HCT116 (cell line): ENCODE results near the gene ST6GAL2. TPM values are rescaled to one million over a fixed set of nuclear protein-coding genes. Genes with fewer than 3 reads are reported as not detected.

ENCODE experiments used
- ATAC-seq: fragments of 200-7000 bp; cut with Tn5 transposase; 2 replicates; pipeline ENCODE4 v1.9.1; 2020; ENCODE audit warnings: mild to moderate bottlenecking, moderate library complexity
- BruUV-seq: library from RNA; stranded (reverse); fragments of 400-500 nt; replicated peaks from 2 replicates; lab custom pipeline; 2021; lab: Mats Ljungman, UMichigan
- CTCF ChIA-PET: fragments of 300-600 bp; sonication (Branson Sonifier 250); formaldehyde crosslinking; loops from one replicate; lab custom pipeline; 2021; ENCODE audit warnings: antibody characterized with exemption; lab: Charles Lee
- POLR2A ChIA-PET: fragments of 300-600, 350-600 bp; sonication (Branson Sonifier 250); formaldehyde crosslinking; loops from one replicate; lab custom pipeline; 2021; ENCODE audit warnings: antibody characterized with exemption; lab: Charles Lee
- RAD21 ChIA-PET, 2 experiments: fragments of 300-600 bp; sonication (Branson Sonifier 250); formaldehyde crosslinking; loops; one replicate each; lab custom pipeline; 2023; ENCODE audit warnings: low total read pairs in 2 of 2; ENCODE audit not compliant: uncharacterized antibody in 2 of 2, unreplicated experiment in 2 of 2, low non-redundant PET in 1 of 2; lab: Charles Lee
- DNase-seq: peaks from one replicate; pipeline ENCODE4 v3.0.0-alpha.2; 2010; ENCODE audit warnings: low read depth, low spot score
- H2AFZ ChIP-seq: fragments of 200-600 bp; shearing (Covaris generic), sonication (generic); 2 replicates; pipeline ENCODE4 v1.6.1; 2017; ENCODE audit warnings: low read depth, mixed run types, mixed read lengths, antibody characterized with exemption, low read length; ENCODE audit not compliant: poor library complexity, severe bottlenecking
- H3K27ac ChIP-seq: 2 replicates; pipeline ENCODE4 v1.5.1; 2012; ENCODE audit warnings: low read depth, low read length
- H3K27me3 ChIP-seq: fragments of 200-600 bp; sonication (generic); 2 replicates; pipeline ENCODE4 v1.6.1; 2016; ENCODE audit warnings: mixed run types, low read length, mixed read lengths; ENCODE audit not compliant: insufficient read depth
- H3K36me3 ChIP-seq, 2 experiments: fragments of 200-500 bp in 1 of 2; fragments of 200-600 bp in 1 of 2; sonication (Bioruptor generic) in 1 of 2; sonication (generic) in 1 of 2; 2 replicates each; pipeline versions ENCODE4 v1.5.1 to v1.6.1; 2014 to 2016; ENCODE audit warnings: low read length in 2 of 2, inconsistent platforms in 1 of 2, mixed read lengths in 1 of 2, mixed run types in 1 of 2; ENCODE audit not compliant: insufficient read depth in 2 of 2, control insufficient read depth in 1 of 2
- H3K4me1 ChIP-seq, 2 experiments: fragments of 200-600 bp in 1 of 2; sonication (generic) in 1 of 2; 2 replicates each; pipeline versions ENCODE4 v1.5.1 to v1.6.1; 2012 to 2017; ENCODE audit warnings: low read length in 2 of 2, inconsistent platforms in 1 of 2, mild to moderate bottlenecking in 1 of 2, mixed read lengths in 1 of 2, mixed run types in 1 of 2, moderate library complexity in 1 of 2; ENCODE audit not compliant: insufficient read depth in 2 of 2, control insufficient read depth in 1 of 2
- H3K4me2 ChIP-seq: fragments of 200-600 bp; sonication (generic); 2 replicates; pipeline ENCODE4 v1.6.1; 2017; ENCODE audit warnings: mixed run types, low read length, mixed read lengths
- H3K4me3 ChIP-seq, 2 experiments: fragments of 200-600 bp in 1 of 2; sonication (generic) in 1 of 2; replicated peaks in 1 of 2; 2 replicates each; pipeline ENCODE4 v1.5.1; 2011 to 2016; ENCODE audit warnings: low read length in 2 of 2, control low read depth in 1 of 2, low read depth in 1 of 2, mild to moderate bottlenecking in 1 of 2, mixed read lengths in 1 of 2, mixed run types in 1 of 2
- H3K79me2 ChIP-seq: fragments of 200-600 bp; sonication (generic); 2 replicates; pipeline ENCODE4 v1.6.1; 2017; ENCODE audit warnings: mild to moderate bottlenecking, mixed run types, low read length, moderate library complexity, mixed read lengths; ENCODE audit not compliant: insufficient read depth
- H3K9ac ChIP-seq: fragments of 200-600 bp; sonication (generic); 2 replicates; pipeline ENCODE4 v1.6.1; 2016; ENCODE audit warnings: low read length, mixed read lengths
- H3K9me2 ChIP-seq: fragments of 200-600 bp; sonication (generic), shearing (Covaris generic); 2 replicates; pipeline ENCODE4 v1.6.1; 2017; ENCODE audit warnings: mixed run types, mild to moderate bottlenecking, moderate library complexity; ENCODE audit not compliant: insufficient read depth
- H3K9me3 ChIP-seq, 2 experiments: fragments of 200-500 bp in 1 of 2; fragments of 200-600 bp in 1 of 2; sonication (Bioruptor generic) in 1 of 2; sonication (generic) in 1 of 2; 2 replicates each; pipeline ENCODE4 v1.6.1; 2014 to 2017; ENCODE audit warnings: low read length in 2 of 2, mixed read lengths in 2 of 2, inconsistent platforms in 1 of 2, low read depth in 1 of 2, mild to moderate bottlenecking in 1 of 2, mixed run types in 1 of 2, moderate library complexity in 1 of 2; ENCODE audit not compliant: control insufficient read depth in 1 of 2, insufficient read depth in 1 of 2
- H4K20me1 ChIP-seq: fragments of 200-600 bp; sonication (generic), shearing (Covaris generic); 2 replicates; pipeline ENCODE4 v1.6.1; 2017; ENCODE audit warnings: mixed run types, mild to moderate bottlenecking, moderate library complexity; ENCODE audit not compliant: insufficient read depth
- CEBPB ChIP-seq: IDR thresholded peaks from 2 replicates; pipeline ENCODE4 v1.6.1; 2012; ENCODE audit warnings: low read depth
- POLR2A ChIP-seq: IDR thresholded peaks from 2 replicates; pipeline ENCODE4 v1.7.0; 2011; ENCODE audit warnings: borderline replicate concordance; ENCODE audit not compliant: insufficient read depth, insufficient read length; ENCODE audit errors: extremely low read depth
- ZFX ChIP-seq: fragments of 450-650 bp; IDR thresholded peaks from 2 replicates; pipeline ENCODE4 v1.6.1; 2017
- intact Hi-C: fragments of 100-400 bp; cut with micrococcal nuclease; formaldehyde crosslinking; loops from 2 replicates; pipeline ENCODE4 v1.10.0; 2022
- total RNA-seq: library from RNA; stranded (reverse); gene quantifications from one replicate; pipeline ENCODE4 v1.2.1, GENCODE V29; 2021; ENCODE audit not compliant: unreplicated experiment
- TF ChIP-seq, protein P1 (sequence below): IDR thresholded peaks from 2 replicates; pipeline ENCODE4 v1.6.1; 2011; ENCODE audit warnings: mild to moderate bottlenecking, low read length, moderate library complexity; ENCODE audit not compliant: insufficient replicate concordance; ENCODE audit errors: extremely low read depth
- TF ChIP-seq, protein P2 (sequence below): IDR thresholded peaks from 2 replicates; pipeline ENCODE4 v1.6.1; 2012; ENCODE audit warnings: low read depth

Gene ST6GAL2
- total RNA-seq, 1 experiment from 2014 or later, result not detected

DNA sequence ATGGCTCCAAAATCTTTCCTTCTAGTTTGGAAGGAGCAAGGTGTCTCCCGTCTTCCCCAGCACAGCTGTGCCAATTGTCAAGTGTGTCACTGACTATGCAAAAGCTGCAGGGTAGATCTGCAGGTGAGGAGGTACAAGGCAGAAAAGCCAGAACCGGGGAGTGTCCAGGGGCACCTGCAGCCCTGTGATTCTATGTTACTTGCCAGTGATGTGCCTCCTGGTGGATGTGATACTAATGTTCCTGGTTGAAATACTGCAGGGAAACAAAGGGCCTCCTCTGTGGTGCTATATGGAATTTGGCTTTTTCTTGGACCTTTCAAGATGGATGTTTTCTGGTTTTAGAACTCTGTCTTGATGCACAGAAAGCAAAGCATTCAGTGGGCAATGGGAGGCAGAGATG lies 80.3 kb downstream of the ST6GAL2 start:
- Histone ChIP-seq H3K27ac (no peak overlapping the region), H3K79me2 (no peaks in the 10 kb centered on the region), H3K4me3 (no peak overlapping the region), H2AFZ (no peak overlapping the region), H3K36me3 (no peaks in the 10 kb centered on the region), H3K9ac (no peak overlapping the region), H3K27me3 (no peaks in the 10 kb centered on the region), H3K9me3 (peaks cover 0 to 5% of the 10 kb centered on the region in 2 experiments; a peak in 1 of 4 replicates), H4K20me1 (no peaks in the 10 kb centered on the region), H3K9me2 (no peaks in the 10 kb centered on the region), H3K4me1 (no peaks in the 10 kb centered on the region), H3K4me2 (no peak overlapping the region)
- no TSS peak for BruUV-seq
- ATAC-seq, result no peak
- DNase-seq, result no peak
- TF ChIP-seq, protein P1, sequence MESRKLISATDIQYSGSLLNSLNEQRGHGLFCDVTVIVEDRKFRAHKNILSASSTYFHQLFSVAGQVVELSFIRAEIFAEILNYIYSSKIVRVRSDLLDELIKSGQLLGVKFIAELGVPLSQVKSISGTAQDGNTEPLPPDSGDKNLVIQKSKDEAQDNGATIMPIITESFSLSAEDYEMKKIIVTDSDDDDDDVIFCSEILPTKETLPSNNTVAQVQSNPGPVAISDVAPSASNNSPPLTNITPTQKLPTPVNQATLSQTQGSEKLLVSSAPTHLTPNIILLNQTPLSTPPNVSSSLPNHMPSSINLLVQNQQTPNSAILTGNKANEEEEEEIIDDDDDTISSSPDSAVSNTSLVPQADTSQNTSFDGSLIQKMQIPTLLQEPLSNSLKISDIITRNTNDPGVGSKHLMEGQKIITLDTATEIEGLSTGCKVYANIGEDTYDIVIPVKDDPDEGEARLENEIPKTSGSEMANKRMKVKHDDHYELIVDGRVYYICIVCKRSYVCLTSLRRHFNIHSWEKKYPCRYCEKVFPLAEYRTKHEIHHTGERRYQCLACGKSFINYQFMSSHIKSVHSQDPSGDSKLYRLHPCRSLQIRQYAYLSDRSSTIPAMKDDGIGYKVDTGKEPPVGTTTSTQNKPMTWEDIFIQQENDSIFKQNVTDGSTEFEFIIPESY, result no peak
- TF ChIP-seq CEBPB (no peak), POLR2A (no peak), ZFX (no peak)
- TF ChIP-seq, protein P2, sequence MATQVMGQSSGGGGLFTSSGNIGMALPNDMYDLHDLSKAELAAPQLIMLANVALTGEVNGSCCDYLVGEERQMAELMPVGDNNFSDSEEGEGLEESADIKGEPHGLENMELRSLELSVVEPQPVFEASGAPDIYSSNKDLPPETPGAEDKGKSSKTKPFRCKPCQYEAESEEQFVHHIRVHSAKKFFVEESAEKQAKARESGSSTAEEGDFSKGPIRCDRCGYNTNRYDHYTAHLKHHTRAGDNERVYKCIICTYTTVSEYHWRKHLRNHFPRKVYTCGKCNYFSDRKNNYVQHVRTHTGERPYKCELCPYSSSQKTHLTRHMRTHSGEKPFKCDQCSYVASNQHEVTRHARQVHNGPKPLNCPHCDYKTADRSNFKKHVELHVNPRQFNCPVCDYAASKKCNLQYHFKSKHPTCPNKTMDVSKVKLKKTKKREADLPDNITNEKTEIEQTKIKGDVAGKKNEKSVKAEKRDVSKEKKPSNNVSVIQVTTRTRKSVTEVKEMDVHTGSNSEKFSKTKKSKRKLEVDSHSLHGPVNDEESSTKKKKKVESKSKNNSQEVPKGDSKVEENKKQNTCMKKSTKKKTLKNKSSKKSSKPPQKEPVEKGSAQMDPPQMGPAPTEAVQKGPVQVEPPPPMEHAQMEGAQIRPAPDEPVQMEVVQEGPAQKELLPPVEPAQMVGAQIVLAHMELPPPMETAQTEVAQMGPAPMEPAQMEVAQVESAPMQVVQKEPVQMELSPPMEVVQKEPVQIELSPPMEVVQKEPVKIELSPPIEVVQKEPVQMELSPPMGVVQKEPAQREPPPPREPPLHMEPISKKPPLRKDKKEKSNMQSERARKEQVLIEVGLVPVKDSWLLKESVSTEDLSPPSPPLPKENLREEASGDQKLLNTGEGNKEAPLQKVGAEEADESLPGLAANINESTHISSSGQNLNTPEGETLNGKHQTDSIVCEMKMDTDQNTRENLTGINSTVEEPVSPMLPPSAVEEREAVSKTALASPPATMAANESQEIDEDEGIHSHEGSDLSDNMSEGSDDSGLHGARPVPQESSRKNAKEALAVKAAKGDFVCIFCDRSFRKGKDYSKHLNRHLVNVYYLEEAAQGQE, result no peak
- intact Hi-C loops, result no loop called here
- ChIA-PET CTCF (no interaction called here), RAD21 (no interaction called here), POLR2A (no interaction called here)
